ENCODE measurements around the gene QRFPR.

The QRFPR gene

GRCh38 chr4:121308328-121308663 lies 72.5 kb downstream of the QRFPR start:
- no peak overlapping the region for H3K9ac ChIP-seq (ENCODE audit: low read length)
- H3K4me1 ChIP-seq (ENCODE audit: control insufficient read depth, insufficient read depth, low read length), result peaks cover 6% of the 10 kb centered on the region; the same call in 1 of the 2 replicates
- no peak overlapping the region for H3K4me3 ChIP-seq (ENCODE audit: low read depth, low read length)
- H3K36me3 ChIP-seq (ENCODE audit: control insufficient read depth, insufficient read depth, low read length), result no peaks in the 10 kb centered on the region
- H3K27me3 ChIP-seq (ENCODE audit: control insufficient read depth, insufficient read depth, low read length), result no peaks in the 10 kb centered on the region
- H3K9me3 ChIP-seq (ENCODE audit: control insufficient read depth, insufficient read depth, low read depth, low read length), result no peaks in the 10 kb centered on the region
- no peak overlapping the region for H3K27ac ChIP-seq (ENCODE audit: low read depth, low read length)

GRCh38 chr4:121307445-121308327 lies 73.1 kb downstream of the QRFPR start:
- no peak overlapping the region for H3K27ac ChIP-seq (ENCODE audit: low read depth, low read length)
- H3K9ac ChIP-seq (ENCODE audit: low read length), result no peak overlapping the region
- peaks cover 6% of the 10 kb centered on the region; the same call in 1 of the 2 replicates for H3K4me1 ChIP-seq (ENCODE audit: control insufficient read depth, insufficient read depth, low read length)
- no peak overlapping the region for H3K4me3 ChIP-seq (ENCODE audit: low read depth, low read length)
- no peaks in the 10 kb centered on the region for H3K27me3 ChIP-seq (ENCODE audit: control insufficient read depth, insufficient read depth, low read length)
- H3K9me3 ChIP-seq (ENCODE audit: control insufficient read depth, insufficient read depth, low read depth, low read length), result no peaks in the 10 kb centered on the region
- no peaks in the 10 kb centered on the region for H3K36me3 ChIP-seq (ENCODE audit: control insufficient read depth, insufficient read depth, low read length)

GRCh38 chr4:121306931-121307330 lies 73.9 kb downstream of the QRFPR start:
- Histone ChIP-seq H3K9me3 (ENCODE audit: control insufficient read depth, insufficient read depth, low read depth, low read length) (no peaks in the 10 kb centered on the region), H3K4me3 (ENCODE audit: low read depth, low read length) (no peak overlapping the region), H3K36me3 (ENCODE audit: control insufficient read depth, insufficient read depth, low read length) (no peaks in the 10 kb centered on the region), H3K27me3 (ENCODE audit: control insufficient read depth, insufficient read depth, low read length) (no peaks in the 10 kb centered on the region), H3K4me1 (ENCODE audit: control insufficient read depth, insufficient read depth, low read length) (peaks cover 6% of the 10 kb centered on the region; the same call in 1 of the 2 replicates), H3K9ac (ENCODE audit: low read length) (no peak overlapping the region), H3K27ac (ENCODE audit: low read depth, low read length) (no peak overlapping the region)

GRCh38 chr4:121304893-121305292 lies 75.9 kb downstream of the QRFPR start:
- H3K27me3 ChIP-seq (ENCODE audit: control insufficient read depth, insufficient read depth, low read length), result no peaks in the 10 kb centered on the region
- H3K9ac ChIP-seq (ENCODE audit: low read length), result no peak overlapping the region
- H3K4me1 ChIP-seq (ENCODE audit: control insufficient read depth, insufficient read depth, low read length), result peaks cover 6% of the 10 kb centered on the region; the same call in 1 of the 2 replicates
- no peak overlapping the region for H3K27ac ChIP-seq (ENCODE audit: low read depth, low read length)
- H3K36me3 ChIP-seq (ENCODE audit: control insufficient read depth, insufficient read depth, low read length), result no peaks in the 10 kb centered on the region
- no peaks in the 10 kb centered on the region for H3K9me3 ChIP-seq (ENCODE audit: control insufficient read depth, insufficient read depth, low read depth, low read length)
- H3K4me3 ChIP-seq (ENCODE audit: low read depth, low read length), result no peak overlapping the region

GRCh38 chr4:121299367-121299766 lies 81.5 kb downstream of the QRFPR start:
- Histone ChIP-seq H3K9ac (ENCODE audit: low read length) (no peak overlapping the region), H3K9me3 (ENCODE audit: control insufficient read depth, insufficient read depth, low read depth, low read length) (no peaks in the 10 kb centered on the region), H3K4me1 (ENCODE audit: control insufficient read depth, insufficient read depth, low read length) (no peaks in the 10 kb centered on the region), H3K27me3 (ENCODE audit: control insufficient read depth, insufficient read depth, low read length) (no peaks in the 10 kb centered on the region), H3K36me3 (ENCODE audit: control insufficient read depth, insufficient read depth, low read length) (no peaks in the 10 kb centered on the region), H3K27ac (ENCODE audit: low read depth, low read length) (no peak overlapping the region), H3K4me3 (ENCODE audit: low read depth, low read length) (no peak overlapping the region)

GRCh38 chr4:121283319-121283718 lies 97.5 kb downstream of the QRFPR start:
- H3K36me3 ChIP-seq (ENCODE audit: control insufficient read depth, insufficient read depth, low read length), result no peaks in the 10 kb centered on the region
- no peak overlapping the region for H3K9ac ChIP-seq (ENCODE audit: low read length)
- H3K9me3 ChIP-seq (ENCODE audit: control insufficient read depth, insufficient read depth, low read depth, low read length), result no peaks in the 10 kb centered on the region
- 0 out of 2 replicates have a peak, but pooled peaks cover 5% of the 10 kb centered on the region for H3K27me3 ChIP-seq (ENCODE audit: control insufficient read depth, insufficient read depth, low read length)
- peaks cover 5% of the 10 kb centered on the region; the same call in 1 of the 2 replicates for H3K4me1 ChIP-seq (ENCODE audit: control insufficient read depth, insufficient read depth, low read length)
- H3K27ac ChIP-seq (ENCODE audit: low read depth, low read length), result no peak overlapping the region
- H3K4me3 ChIP-seq (ENCODE audit: low read depth, low read length), result no peak overlapping the region

- Histone ChIP-seq H3K4me1 (ENCODE audit: control insufficient read depth, insufficient read depth, low read length) (peaks cover 5% of the 10 kb centered on the region; the same call in 1 of the 2 replicates), H3K4me3 (ENCODE audit: low read depth, low read length) (no peak overlapping the region), H3K27me3 (ENCODE audit: control insufficient read depth, insufficient read depth, low read length) (0 out of 2 replicates have a peak, but pooled peaks cover 5% of the 10 kb centered on the region), H3K36me3 (ENCODE audit: control insufficient read depth, insufficient read depth, low read length) (no peaks in the 10 kb centered on the region), H3K9me3 (ENCODE audit: control insufficient read depth, insufficient read depth, low read depth, low read length) (no peaks in the 10 kb centered on the region), H3K9ac (ENCODE audit: low read length) (no peak overlapping the region), H3K27ac (ENCODE audit: low read depth, low read length) (no peak overlapping the region)
Measured at GRCh38 chr4:121280425-121280824, 100.4 kb downstream of the QRFPR start.

GRCh38 chr4:121278811-121279368 lies 101.9 kb downstream of the QRFPR start:
- Histone ChIP-seq H3K4me3 (ENCODE audit: low read depth, low read length) (no peak overlapping the region), H3K27me3 (ENCODE audit: control insufficient read depth, insufficient read depth, low read length) (0 out of 2 replicates have a peak, but pooled peaks cover 5% of the 10 kb centered on the region), H3K9me3 (ENCODE audit: control insufficient read depth, insufficient read depth, low read depth, low read length) (no peaks in the 10 kb centered on the region), H3K4me1 (ENCODE audit: control insufficient read depth, insufficient read depth, low read length) (peaks cover 5% of the 10 kb centered on the region; the same call in 1 of the 2 replicates), H3K36me3 (ENCODE audit: control insufficient read depth, insufficient read depth, low read length) (no peaks in the 10 kb centered on the region), H3K27ac (ENCODE audit: low read depth, low read length) (no peak overlapping the region), H3K9ac (ENCODE audit: low read length) (no peak overlapping the region)
